RPMI8226 (cell line): ENCODE results near the gene RTN3.
"Not testable (repeated sequence)": the region's sequence is repeated elsewhere in the genome, so short reads cannot be mapped to it uniquely, and the experiment has no call there.

Experiments
- DNase-seq: peaks from one replicate; pipeline ENCODE4 v3.0.0-alpha.2; 2015

The RTN3 gene

GRCh38 chr11:63682066-63683021 lies 1.0 kb downstream of the RTN3 start:
- DNase-seq = peak; percentile 41

GRCh38 chr11:63683133-63683991 lies 2.1 kb downstream of the RTN3 start:
- peak; percentile 80 for DNase-seq

GRCh38 chr11:63685158-63685721 lies 3.9 kb downstream of the RTN3 start:
- DNase-seq = not testable (repeated sequence)

- no peak for DNase-seq
Observed at GRCh38 chr11:63686926-63687325, 5.6 kb downstream of the RTN3 start.

GRCh38 chr11:63687845-63688244 lies 6.5 kb downstream of the RTN3 start:
- no peak for DNase-seq

GRCh38 chr11:63694596-63694995 lies 13.3 kb downstream of the RTN3 start:
- no peak for DNase-seq

GRCh38 chr11:63698976-63699733 lies 17.9 kb downstream of the RTN3 start:
- no peak for DNase-seq

- no peak for DNase-seq
Observed at GRCh38 chr11:63699896-63700295, 18.6 kb downstream of the RTN3 start.

- no peak for DNase-seq
Observed at GRCh38 chr11:63705526-63705925, 24.2 kb downstream of the RTN3 start.

- DNase-seq = no peak
Observed at GRCh38 chr11:63708764-63709163, 27.5 kb downstream of the RTN3 start.

- DNase-seq = no peak
Observed at GRCh38 chr11:63709336-63709884, 28.1 kb downstream of the RTN3 start.

- DNase-seq = no peak
Observed at GRCh38 chr11:63710476-63711217, 29.3 kb downstream of the RTN3 start.

GRCh38 chr11:63711838-63712237 lies 30.5 kb downstream of the RTN3 start:
- no peak for DNase-seq

- DNase-seq = no peak
Observed at GRCh38 chr11:63713766-63714165, 32.5 kb downstream of the RTN3 start.

GRCh38 chr11:63716046-63716445 lies 34.7 kb downstream of the RTN3 start:
- no peak for DNase-seq

GRCh38 chr11:63719001-63719400 lies 37.7 kb downstream of the RTN3 start:
- no peak for DNase-seq

GRCh38 chr11:63719987-63720386 lies 38.7 kb downstream of the RTN3 start:
- no peak for DNase-seq

GRCh38 chr11:63720611-63721010 lies 39.3 kb downstream of the RTN3 start:
- no peak for DNase-seq

- no peak for DNase-seq
Observed at GRCh38 chr11:63729326-63729725, 48.0 kb downstream of the RTN3 start.

- no peak for DNase-seq
Observed at GRCh38 chr11:63736864-63737263, 55.6 kb downstream of the RTN3 start.

GRCh38 chr11:63737718-63738117 lies 56.4 kb downstream of the RTN3 start:
- peak; percentile 22 for DNase-seq
